Measurements from ENCODE around the gene CTXN2.

The CTXN2 gene

DNA sequence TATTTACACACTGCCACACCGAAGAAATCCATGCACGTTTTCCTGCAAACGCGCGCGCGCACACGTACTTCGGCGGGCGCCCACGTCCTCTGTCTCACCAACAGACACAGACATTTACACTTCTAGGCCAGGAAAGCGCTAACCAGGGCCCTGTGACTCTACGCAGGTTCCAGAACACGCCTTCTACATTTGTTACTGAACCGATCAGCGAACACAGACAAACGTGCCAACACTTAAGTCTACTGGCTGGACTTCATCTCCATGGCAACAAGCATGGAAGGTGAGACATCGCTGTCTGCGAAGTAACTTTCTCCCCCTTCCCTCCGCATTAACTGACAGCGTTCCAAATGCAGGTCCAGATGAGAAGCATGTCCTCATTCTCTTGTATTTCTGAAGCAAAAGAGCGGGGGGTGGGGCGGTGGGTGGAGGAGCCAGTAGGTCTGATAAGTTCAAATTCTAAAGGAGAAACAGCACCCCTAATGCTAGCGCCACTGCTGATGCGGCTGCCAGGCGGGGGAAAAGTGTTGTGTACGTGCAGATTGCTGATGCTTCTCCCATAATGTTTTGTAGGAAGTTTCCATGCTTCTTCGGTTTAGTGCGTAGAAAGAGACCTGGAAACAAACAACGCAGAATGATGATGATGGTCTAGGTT, at the start of gene CTXN2:
CTXN2 (plus strand) TSS at position 92 of the 652 bp plus-strand sequence. CDS start 9,636 bp downstream, outside the sequence.
- peak in 1 of 2 donors; percentile 16 for DNase-seq

DNA sequence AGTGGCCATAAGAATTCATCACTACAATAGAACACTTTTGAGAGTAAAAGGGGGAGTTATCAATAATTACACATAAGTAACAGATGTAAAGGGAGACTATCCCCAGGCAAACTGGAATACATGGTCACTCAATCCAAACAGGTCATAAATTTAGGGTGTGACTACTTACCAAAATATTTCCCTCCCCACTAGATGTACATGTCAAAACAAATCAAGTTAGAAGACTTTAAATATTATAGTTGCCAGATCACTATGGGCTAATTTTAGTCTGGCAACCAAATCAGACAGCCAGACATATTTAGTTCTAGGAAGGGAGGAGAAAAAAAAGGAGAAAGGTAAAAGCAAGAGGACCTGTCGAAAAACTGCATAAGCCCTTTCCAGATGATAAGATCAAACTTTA, 47.6 kb upstream of the CTXN2 start:
- DNase-seq, result no peak

DNA sequence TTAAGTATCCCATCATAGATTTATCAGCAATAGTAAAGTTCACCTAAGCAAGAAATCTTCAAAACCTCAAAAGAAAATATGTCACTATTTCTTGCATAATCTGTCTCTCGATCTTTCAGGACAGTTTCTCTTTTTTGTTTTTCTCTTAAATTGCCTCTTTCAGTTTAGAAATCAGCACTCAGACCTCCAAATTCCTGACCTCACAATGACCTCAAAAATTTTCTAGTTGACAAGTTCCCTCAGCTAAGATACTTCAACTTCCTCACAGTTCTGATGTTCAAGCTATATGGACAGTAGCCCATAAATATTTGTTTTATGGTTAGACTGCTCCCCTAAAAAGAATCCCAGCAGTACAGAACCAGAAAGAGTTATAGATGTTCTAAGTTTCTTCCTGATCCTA, 46.6 kb upstream of the CTXN2 start:
- DNase-seq, result no peak

DNA sequence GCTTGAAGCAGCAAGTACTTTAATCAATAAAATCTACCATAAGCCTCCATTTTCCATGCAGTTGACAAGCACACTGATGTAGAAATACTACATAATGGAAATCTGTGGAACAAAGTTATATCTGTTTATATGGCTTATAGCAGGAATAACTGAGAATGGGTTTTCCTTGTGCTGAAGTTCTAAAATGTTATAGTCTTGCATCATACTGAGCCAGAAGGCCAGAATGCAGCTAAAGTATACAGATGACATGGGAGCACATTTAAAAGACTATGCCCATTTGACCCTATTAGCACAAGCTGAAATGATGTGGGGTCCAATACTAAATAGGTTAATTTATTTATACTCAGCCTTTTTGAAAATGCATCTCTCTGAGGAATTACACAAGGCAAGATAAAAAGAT, 45.5 kb upstream of the CTXN2 start:
- no peak for DNase-seq

DNA sequence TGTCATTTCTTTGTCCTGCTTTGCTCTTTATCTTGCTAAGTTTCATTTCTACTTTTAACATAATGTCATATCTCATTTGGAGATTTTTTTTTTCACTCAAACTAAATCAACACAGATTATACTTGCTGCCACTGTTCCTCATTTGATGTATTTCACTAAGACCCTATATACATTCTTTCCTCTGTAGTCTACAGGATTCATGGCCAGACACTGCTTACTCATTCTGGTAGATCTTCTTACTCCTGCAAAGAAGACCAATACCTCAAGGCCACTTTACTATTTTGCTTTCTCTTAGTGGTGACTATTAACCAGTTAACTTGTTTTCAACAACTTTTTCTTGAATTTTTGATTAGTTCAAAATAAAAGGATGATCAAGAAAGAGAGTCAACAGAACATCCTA, 44.1 kb upstream of the CTXN2 start:
- no peak for DNase-seq

DNA sequence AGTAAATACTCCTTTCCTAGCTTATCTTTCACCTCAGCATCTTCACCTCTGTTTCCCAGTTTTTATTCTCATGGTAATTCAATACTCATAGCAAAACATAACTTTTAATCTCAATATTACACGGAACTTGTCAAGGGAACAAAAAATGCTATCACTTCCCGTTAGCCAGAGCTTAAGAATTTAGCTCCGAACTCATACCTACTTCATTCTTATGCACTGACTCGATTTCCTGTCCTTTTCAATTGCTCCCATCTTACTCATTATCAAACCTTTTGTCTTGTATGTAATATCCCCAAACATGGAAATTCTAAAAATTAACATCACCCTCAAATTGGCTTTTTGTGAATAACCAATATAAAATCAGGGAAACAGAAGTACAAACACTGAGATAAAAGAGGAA, 41.6 kb upstream of the CTXN2 start:
- DNase-seq, result no peak

DNA sequence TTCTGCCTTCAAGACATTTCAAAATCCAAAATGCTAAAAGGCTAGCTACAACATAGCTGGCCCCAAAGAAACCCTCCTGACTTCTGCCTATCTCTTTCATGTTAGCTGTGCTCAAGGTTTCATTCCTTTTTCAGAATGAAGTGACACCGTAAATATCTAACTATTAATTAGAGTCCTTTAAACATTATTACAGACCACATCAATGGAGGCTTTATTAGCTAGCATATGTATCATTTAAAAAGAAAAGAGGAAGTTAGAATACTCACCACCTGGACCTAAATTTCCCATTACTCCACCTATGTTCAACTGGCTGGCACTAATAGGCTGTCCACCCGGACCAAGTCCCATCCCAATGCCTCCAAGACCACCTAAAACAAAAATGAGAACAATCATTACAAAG, 37.9 kb upstream of the CTXN2 start:
- no peak for DNase-seq

DNA sequence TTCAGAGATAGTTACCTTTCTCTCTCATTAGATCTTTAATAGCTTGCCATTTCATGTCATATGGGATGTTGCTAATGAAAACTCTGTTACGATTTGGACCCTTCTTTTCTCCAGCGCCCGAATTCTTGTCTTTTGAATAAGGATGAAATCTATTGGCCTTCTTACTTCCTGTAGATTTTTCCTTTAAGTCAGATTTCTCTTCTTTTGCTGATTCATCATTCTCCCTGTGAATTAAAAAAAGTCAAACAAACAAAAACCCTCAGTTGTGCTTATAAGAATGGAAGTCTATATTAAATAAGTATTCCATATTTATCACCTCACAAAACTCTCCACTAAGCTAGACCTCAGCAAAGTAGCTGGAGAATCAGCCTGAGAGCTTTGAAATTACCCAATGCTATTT, 22.8 kb upstream of the CTXN2 start:
- no peak for DNase-seq

DNA sequence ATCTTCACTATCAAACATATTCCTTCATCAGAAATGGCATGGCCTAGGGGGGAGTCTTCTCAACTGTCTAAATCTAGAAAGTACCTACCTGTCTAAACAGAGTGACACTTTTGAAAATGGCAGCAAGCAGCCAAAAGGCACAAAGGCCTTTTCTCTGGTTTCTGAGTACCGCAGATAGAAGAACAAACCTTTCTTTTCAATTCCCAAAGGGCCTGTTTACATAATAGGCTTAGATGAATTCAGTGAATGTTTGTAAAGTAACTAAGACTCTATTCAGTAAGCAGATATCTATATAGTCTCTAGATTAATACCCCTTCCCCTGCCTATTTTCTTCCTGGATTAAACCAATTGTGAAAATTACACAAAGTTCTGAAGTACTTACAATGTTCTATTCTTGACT, 20.5 kb upstream of the CTXN2 start:
- no peak for DNase-seq

DNA sequence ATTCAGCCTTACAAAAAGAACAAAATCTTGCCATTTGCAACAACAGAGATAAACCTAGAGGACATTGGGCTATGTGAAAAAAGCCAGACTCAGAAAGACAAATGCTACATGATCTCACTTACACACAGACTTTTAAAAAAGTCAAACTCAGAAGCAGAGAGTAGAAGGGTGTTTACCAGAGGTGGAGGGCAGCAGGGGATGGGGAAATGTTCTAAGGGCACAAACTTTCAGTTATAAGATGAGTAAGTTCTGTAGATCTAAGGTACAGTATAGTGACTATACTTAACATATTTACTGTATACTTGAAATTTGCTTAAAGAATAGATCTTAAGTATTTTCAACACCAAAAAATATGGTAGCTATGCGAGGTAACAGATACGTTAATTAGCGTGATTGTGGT, 16.3 kb upstream of the CTXN2 start:
- no peak for DNase-seq

DNA sequence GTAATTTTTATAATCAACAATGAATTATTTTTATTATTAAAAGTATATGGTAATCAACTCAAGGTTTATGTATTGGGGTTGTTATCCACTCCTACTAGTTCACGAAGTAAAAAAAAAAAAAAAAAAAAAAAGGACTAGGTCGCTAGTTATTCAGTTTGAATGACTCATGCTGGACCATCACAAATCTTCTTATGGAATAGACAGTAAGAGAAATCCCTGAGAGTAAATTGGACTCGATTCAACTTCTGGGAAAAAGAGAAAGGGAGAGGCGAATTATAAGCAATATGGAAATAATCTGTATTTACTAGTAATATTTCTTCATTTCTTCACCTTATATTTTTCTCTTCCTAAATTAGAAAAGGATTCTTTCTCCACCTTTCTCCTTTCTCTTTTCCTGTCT, 15.4 kb upstream of the CTXN2 start:
- no peak for DNase-seq

DNA sequence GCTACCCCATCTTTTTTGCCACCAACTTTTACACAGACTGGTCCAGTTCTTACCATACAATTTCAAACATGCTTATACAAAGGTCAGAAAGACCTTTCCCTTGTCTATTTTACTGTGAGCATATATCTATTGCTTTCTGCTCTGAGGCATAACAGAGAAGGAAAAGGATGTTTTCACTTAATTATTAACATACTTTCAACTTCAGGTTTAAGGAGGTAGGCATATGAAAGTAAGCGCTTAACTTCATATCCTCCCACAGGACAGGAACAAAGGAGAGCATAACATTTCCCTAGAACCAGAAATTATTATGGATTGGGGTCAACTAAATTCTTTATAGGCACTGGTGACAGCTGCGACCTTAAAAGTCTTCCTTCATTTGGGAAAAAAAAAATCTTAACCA, 14.5 kb upstream of the CTXN2 start:
- DNase-seq, result no peak

DNA sequence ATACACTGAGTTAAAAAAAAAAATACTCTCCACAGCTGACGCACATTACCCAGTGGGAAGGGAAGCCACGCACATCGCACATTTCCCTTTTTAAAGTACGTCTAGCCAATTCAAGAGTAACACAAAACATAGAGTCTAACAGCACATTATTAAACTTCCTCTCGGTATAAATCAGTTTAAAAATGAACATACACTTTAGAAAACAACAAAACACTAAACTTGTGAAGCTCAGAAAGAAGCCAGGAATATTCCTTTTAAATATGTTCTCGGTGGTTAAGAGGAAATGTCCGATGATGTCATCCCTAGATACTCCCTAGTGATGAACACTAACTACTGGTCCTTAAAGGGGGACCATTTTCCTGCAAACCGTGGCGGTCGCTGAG, 14.1 kb upstream of the CTXN2 start:
- DNase-seq, result peak; percentile 0 to 66

DNA sequence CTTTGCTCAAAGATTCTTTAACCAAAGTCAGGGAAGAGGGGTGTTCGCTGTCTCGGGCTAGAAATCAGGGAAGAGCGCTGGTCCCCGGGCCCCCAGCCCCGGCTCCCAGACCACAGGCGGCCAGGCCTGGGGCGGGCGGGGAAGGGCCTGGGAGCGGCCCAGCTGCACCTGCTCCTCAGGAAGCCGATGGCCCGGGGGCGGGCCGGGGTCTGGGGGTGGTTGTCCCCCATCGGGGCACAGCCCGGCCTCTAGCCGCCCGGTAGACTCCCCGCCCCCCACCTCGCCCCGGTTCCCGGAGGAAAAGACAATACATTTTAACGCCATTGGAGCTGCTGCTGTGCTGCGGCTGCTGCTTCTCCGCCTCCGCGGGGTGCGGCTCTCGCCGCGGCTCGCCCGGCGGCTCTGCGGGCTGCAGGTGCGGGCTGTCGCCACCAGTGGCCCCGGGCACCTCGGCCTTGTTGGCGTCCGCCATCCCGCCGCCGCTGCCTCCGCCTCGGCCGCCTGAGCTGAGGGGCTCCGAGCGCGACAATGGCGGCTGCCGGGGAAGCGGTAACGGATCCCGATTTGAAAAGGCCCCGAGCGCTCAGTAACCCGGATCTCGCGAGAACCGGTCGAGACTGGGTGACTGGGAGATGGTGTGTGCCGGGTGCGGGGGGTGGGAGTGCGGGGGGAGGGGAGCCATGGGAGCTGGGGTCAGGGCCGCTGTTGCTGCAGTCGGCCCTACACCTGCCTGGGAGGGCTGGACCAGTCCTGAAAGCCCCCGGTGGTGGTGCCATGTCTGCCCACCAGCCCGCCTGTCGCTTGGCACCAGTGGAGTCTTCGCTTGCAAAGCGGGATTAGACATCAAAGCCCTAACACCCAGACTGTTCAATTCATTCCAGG, 13.5 kb upstream of the CTXN2 start, which contains the start of gene MYEF2:
MYEF2 (minus strand) TSS at position 530 of the 882 bp plus-strand sequence; CDS start at position 472, 58 bp downstream.
- peak; percentile 19 to 69 for DNase-seq

DNA sequence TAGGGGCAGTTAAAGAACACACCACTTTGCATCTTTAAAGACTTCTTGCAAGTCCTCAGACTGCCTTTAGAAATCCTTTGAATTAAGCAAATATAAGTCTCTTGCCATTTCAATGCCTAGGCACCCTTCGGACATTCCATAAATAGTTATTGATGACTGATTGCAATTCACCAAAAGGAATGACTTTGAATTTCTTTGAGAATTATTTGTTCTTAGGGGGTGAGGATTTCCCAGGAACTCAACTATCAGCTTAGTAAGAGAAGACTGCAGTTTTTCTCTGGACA, 12.9 kb upstream of the CTXN2 start:
- DNase-seq, result no peak

DNA sequence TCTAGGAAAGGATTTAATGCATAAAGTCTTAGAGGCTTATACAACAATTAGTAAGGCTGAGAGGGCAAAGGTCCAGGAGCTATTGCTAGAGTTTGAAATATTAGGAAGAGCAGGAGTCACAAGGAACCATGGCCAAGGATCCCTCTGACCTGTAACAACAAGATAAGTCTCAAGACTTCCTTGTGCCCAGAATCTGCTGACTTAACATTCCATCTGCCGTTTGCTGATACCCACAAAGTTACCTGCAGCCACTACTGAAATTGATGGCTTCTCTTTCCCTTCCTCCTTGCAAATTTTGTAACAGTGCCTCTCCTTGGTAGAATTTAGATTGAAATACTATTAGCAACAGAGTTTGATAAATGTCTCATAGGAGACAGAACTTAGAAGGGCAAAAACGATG, 8.7 kb upstream of the CTXN2 start:
- no peak for DNase-seq

DNA sequence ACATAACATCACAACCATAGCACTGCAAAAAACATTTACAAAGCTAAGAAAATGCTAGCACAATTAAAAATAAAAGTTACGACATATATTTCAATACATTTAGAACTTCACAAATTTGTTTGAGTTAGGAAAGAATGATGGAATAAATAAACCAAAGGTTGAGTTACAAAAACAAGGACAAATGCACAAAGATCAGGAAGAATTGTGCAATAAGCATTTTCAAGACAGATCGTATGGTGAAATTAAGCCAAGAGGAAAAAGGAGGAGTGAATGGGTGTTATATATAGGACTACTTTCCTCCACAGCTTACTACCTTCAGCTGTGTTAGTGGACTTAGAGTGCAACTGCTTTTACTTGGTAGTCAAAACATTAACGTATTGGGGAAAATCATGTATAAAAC, 5.9 kb upstream of the CTXN2 start:
- no peak for DNase-seq

DNA sequence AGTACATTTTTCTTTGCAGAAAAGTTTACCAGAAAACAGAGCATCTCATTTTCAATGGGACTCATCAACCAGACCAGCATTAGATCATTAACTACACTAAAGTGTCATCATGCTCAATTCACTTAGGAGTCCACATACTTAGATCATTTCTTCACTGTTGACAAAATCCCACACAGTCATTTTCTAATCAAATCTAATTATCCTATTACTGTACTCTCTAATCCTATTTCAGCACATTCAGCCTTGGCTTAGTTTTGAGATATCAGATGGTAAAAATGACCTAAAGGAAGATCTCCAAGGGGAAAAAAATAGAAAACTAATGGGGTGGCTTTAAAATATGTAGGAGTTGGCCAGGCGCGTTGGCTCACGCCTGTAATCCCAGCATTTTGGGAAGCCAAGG, 5.2 kb upstream of the CTXN2 start:
- DNase-seq, result no peak

DNA sequence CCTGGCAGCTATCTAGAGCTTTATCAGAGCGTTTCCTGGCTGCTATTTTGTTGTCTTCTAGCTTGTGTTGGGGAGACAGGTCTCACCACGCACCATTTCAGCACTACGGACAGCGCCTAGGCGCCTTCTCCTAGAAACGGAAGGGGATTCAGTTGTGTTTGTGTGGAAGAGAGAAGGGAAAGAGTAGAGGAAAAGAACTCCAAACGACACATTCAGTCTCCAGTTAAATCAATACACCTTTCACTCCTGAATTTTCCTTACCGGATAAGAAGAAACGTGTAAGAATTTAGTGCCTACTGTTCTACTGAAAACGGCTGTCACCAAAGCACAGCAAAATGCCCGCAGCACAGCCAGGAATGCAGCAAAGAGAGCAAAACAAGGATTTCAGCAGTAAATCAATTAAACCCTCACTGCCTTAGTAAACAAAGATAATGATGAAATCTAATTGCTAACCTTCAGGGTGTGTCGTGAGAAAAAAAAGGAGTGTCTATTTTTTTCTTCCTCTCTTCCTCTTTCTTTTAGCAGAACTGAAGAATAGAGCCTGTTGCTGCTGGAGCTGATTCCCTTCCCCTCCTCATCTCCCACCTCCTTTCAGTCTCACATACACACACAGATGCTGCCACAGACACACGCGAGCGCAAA, 412 bp upstream of the CTXN2 start:
- peak; percentile 34 to 55 for DNase-seq

DNA sequence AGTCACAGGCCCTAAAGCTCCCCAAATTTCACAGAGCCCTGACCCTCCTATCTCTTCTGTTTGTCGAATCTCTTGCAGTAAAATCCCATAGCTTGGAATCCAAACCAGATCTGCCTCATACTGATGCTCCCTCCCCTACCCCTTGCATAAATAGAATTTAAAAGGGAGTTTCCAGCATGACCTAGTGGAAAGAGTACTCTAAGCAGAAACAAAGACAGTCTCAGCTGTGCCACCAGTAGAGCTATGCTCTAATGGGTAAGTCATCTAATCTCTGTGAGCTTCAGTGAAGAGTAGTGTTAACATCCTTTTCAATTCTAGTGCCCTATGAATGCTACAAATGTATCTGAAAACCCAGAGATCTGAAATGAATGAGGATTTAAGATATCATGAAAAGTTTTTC, 10.6 kb downstream of the CTXN2 start:
- no peak for DNase-seq

DNA sequence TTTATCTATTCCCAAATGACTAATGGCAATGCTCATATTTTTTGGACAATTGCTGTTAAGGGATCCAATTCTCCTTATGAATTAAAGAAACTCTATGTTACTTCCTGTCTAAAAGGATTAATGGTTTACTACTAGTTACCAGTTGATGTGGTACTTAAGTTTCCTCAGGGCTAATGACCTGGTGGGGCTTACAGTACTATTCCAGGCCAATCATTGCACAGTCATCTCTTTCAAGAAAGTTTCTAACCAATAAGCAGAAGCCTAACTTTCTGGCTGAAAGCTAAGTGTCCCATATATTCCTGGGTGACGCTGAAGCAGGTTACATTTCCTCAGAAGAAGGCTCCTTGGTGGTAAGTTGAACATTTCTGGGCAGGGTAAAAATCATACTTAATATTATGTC, 14.5 kb downstream of the CTXN2 start, which contains the start of gene SLC12A1:
SLC12A1 (plus strand) TSS at position 322 of the 400 bp plus-strand sequence. CDS start 1,418 bp downstream, outside the sequence.
- DNase-seq, result no peak

DNA sequence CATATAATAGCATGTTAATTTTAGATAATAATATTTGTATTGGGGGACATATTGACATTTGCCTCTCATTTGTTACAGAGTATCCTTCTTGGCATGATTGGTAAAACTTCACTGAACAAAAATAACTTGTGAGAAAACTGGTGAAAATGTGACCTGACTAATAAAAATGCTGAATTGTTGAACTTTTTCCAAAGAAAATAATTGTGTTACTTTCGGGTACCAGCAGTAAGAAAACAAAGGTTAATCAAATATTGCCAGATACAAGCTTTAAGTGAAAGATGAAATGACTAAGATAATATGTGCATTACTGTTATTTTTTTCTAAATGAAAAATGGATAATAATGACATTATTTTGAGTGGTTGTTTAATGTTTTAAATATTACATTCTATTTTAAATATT, 29.8 kb downstream of the CTXN2 start:
- DNase-seq, result no peak

DNA sequence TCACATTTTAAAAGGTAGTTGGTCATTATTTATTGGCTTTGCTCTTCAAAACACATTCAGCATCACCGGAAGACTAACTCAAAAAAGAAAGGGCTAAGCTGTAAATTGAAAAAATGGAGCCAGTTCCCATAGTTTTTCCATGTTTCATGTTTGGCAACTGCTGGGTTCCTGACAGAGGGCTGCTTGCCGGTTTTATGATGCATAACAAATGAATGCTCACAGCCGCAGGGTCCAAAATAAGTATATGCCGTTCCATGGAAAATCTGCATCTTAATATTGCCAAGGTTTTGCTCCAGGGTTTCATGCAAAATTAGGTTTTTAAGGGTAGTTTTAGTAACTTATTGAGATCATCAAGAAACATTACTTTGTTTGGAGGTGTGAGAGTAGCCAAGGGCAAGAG, 30.4 kb downstream of the CTXN2 start:
- no peak for DNase-seq

DNA sequence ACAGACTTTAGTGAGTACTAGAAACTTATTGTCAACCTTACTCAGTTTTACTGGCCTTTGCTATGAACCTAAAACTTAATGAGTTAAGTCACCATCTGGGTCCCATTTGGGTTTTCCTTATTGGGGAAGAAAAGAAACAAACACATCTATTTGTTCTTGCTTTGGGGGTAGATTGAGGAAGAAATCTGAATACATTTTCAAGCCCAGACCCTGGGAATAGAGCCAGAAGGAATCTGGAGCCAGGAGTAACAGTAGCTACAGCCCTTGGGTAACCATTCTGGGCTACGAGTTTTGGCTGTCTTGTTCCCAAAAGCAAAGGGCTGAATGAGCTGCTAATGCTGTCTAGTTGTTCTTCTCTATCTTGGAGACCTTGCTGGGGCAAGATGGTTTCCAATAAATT, 31.2 kb downstream of the CTXN2 start:
- DNase-seq, result no peak

All from hippocampal formation (tissue), 2 donors.